ENCODE data around the gene FRMD4B.

FRMD4B gene

DNA sequence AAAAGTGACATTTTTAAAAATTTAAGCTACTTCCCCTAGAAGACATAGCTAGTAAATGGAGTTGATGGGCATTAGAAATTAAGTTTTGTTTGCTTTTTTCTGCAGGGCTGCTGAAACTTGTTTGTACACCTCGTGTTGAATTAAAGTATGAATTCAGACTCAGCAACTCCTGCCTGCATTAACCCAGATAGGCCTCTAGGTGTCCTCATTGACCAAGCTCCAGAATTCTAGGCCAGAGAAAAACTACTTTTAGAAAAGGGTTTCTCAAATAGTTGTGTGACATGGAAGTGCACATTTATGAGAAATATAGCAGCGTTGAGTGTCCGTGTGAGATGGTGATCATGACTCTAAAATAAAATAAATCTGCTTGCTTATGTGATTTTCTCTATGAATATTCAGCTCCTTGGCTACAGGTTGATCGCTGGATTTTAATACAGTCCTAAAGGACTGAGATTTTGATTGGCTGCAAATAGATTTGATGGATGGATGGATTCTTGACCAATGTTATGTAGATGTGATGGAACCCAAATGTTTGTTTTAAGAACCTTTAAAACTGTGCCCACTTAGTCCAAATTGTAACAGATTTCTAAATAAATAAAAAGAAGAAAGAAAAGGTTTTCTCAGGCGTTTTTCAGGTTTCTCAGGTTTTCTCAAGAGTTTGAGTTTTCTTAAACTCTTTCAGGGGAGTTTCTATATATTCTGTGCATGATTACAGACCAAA is 224.1 kb downstream of the FRMD4B start:
- DNase-seq, result no peak

DNA sequence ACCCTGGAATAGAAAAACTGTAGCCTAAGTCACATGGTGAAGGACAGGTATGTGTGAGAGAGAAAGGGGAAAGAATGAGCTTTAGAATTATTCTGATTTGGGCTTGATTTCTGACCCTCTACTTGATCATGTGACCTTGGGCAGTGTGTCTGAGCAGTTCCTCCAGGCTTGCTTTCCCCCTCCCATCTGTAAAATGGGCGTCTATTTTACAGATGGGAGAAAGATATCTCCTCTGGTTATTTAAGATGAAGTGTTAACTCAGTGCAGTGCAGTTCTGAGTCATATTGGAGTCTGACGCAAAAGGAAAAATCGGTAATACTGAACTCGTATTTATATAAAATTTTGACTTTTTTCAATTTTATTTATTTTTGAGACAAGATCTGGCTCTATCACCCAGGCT is 225.4 kb downstream of the FRMD4B start:
- no peak for DNase-seq

DNA sequence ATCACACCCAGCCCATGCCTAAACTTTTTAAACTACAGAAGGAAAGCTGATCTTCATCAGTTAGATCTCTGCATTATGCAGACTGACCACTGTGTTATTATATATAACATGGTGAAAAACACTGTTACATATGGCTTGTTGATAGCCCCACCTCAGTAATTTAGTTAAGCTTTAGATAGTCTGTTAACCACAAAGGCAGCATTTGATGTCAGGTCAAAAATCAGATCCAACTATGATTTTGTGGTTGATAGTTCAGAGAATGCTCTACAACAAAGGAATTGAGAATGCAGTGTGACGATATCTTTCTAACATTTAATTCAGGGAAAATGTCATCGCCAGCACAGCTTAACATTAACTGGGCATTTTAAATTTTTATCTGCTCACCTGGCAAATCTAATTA is 225.8 kb downstream of the FRMD4B start:
- no peak for DNase-seq

DNA sequence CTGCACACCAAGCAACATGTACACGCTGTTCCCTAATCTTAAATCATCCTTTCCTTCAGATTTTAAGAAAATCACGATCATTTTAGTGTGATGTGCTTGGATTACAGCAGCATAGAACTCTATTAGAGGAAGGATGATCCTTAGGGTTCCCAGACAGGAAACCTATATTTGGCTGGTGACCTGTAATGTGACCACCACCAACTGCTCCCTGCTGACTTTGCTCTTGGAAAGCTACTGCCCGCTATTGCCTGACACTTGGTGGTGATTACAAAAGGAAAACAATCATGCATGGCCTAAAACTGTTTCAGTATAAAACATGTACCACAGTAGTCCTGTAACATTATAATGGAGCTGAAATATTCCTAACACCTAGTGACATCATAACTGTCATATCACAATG is 236.3 kb downstream of the FRMD4B start:
- no peak for DNase-seq

DNA sequence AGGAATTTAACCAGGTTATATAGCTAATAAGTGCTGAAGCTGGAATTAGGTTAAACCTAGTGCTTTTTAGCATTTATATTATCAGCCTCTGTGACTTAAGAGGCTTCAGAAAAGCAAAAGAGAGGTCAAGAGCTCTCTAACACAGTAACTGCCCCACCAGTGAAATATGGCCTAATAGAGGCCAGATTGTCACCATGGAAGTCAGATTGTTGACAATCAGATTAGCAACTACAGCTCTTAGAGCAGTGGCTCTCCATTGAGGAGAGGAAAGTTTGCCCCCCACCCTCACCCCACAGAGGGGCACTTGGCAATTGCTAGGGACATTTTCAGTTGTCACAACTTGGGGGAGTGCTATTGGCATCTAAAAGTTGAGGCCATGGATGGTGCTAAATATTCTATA is 240.2 kb downstream of the FRMD4B start:
- DNase-seq, result no peak

DNA sequence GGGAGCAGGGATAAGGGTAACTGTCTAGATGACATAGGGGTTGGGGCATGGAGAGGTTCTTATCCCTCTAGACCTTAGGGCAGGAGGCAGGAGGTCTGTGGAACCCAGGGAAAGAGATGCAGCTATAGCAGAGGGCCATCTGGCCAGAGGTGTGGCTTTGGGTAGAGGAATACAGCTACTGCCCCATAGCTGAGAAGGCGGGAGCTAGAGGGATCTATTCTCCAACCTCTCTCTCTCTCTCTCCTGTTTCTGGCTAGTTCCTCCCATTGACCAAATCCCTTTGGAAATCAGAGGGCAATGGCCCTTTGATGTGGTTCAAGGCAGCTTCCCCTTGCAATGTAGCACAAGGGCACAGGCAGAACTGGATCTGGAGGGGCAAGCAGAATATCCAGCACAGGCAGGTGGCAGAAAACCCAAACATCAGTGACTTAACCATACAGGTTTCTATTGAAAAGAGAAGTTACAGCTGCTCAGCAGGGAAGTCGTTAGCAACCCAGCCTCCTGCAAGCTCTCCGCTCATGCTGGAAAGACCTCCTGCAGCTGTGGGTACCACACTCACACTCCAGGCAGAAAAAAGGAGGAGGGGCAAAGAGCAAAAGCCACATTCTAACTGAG is 241.2 kb downstream of the FRMD4B start:
- no peak for DNase-seq

DNA sequence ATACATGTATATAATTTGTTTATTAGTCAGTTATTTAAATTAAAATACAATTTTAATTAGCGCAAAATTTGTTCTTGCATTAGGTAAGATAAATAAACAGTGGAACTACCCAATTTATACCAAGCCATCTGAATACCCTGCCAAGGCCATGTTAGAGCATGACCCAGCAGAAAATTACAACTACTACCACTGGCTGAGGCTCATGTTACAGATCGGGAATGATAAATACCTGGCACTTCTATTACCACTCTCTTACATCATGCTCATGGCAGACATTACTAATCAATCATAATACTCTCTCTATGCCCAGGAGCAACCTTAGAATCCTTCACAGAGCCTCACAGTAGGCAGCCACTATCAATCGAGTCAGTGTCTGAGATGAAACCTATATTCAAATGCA is 242.3 kb downstream of the FRMD4B start:
- DNase-seq, result no peak

DNA sequence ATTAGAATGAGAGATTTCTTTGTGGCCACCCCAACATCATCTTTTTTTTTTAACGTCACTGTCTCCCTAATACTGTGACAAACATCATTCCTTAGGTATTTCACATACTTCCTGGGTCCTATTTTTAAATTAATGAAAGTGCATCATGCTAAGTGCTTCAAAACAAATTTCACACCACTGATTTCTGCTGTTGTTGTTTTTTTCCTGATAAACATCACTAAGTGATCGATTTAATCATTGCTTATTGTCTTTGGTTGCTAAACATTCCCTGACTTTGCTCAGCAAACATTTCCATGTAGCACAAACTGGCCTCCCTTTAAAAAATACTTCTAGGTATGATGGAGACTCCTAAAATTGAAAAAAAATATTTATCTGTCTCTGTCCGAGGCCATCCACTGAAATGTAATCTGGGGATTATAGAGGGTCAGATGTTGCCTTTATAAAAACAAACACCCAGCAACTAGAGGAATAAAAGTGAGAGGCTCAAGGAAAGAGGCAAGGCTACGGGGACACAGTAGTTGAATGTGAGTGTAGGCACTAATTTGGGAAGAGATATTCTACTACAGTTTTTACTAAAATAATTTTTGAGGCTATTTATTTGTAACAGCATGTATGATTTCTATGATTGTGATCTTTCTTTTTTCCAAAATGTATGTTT is 243.0 kb downstream of the FRMD4B start:
- DNase-seq, result no peak

DNA sequence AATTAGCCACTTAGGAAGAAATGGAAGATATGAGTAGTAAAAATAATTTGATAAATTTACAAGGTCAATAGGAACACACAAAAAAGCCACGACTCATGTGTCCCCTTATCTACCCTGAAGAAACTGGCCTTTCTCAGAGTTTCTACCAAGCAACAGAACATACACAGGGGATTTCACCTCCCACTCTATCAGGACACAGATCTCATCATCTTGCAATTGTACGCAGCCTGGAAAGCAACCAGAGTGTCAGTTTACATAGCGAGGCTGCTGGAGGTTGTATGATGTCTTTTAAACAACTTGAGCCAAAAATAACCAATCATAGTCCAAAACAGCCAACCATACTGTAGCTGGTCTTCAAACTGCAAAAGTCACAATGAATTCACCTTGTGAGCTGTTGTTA is 243.8 kb downstream of the FRMD4B start:
- DNase-seq, result no peak

DNA sequence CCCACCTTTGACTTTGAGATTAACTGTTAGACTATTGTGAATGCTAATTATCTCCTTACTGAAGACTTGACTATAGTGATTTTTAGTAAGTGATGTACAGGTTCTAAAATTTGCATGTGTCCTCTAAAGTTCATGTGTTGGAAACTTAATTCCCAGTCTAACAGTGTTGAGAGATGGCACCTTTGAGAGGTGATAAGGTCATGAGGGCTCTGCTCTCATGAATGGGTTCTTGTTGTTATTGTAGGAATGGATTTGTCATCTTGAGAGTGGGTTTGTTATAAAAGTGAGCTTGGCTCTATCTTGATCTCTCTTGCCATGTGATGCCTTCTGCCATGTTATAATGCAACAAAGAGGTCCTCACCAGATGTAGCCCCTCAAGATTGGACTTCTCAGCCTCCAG is 244.6 kb downstream of the FRMD4B start:
- no peak for DNase-seq

DNA sequence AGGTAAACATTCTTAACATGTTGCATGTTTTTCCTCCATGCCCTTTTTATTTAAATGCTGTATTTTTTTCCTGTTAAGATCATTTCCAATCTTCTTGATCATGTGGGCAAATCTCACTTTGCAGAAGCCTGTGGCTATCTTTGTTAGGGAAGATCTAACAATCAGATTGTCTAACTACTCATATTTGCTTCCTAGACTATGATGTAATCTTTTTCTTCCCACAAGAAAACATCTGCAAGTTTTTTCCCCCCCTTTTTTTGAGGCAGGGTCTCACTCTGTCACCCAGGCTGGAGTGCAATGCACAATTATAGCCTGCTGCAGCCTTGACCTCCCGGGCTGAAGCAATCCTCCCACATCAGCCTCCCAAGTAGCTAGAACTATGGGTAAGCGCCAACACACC is 248.5 kb downstream of the FRMD4B start:
- no peak for DNase-seq

DNA sequence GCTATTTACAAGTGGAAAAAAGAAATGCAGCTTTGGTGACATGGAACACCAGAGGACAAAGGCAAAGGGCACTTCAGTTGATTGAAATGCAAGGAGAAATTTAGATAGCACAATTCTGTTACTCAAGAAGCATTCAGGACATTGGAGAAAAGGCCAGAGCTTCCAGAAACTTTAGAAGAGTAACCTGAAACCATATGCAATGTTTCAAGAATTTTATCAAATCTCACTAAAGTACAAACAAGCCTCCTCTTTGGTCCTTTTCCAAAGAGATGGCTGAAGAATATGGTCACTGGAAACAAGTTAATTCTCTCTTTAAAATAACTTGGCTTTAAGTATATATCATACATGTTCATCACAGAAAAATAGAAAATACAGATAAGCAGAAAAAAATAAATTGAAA is 248.9 kb downstream of the FRMD4B start:
- DNase-seq, result no peak

DNA sequence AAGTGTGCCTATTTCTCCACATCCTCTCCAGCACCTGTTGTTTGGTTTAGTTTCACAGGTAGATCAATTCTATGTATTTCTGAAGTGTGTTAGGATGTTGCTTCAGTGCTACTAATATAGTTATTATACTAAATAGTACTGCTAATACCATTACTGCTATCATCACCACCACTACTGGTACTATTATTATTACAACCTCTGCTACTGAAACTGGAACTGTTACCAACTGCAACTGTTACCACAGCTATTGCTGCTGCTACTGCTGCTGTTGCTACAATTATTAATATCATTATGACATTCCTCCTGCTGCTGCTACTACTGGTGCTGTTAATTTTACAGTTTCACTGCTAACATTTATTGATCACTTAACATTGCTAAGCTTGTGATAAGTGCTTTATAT is 255.2 kb downstream of the FRMD4B start:
- no peak for DNase-seq

DNA sequence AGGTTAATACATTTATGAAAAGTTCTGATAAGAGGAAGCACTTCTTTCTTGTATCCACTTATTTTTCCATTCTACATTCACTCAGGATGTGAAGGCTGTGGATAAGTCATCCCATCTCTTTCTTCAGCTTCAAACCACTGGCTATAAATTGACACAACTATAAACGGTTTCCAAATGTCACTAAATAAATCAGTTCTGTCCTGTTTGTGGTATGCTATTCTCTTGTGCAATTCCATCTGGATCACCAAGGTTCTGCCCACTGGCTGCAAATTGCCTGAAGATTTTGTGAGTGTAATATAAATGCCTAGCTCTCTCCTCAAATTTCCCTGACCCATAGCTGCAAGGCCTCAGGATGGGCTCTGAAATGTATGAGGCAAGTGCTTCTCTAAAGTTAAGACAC is 256.4 kb downstream of the FRMD4B start:
- no peak for DNase-seq

DNA sequence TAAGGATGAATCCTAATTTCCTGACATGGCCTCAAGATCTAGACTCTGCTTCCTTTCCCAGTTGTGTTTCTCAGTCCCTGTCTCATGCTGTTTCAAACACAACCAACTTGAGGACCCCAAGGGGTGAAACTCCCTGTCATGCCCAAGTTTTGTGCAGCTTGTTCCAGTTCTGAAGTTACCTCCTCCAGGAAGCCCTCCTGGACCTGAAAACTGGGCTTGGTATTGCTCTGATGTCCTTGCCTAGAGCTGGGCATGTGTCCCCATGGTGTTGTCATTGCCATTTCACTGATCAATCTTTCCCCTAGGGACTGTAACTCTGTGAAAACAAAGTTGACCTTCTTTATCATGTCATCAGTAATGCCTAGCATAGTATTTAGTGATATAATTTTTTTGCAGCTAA is 257.4 kb downstream of the FRMD4B start:
- DNase-seq, result no peak

DNA sequence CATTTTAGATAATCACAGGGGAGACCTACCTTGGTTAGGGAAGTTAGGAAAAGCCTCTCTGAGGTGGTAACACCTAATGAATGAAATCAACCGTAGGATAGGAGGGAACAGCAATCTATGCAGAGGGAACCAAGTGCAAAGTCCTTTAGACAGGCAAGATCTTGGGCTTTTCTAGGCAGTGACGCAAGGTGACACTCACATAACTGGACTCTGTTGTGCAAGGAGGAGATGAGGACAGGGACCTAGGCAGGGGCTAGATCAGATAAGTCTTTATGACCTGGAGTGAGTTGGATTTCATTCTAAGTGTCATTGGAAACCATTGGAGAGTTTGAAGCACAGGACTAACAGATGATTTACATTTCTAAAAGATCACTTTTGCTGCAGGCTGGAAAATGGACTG is 258.9 kb downstream of the FRMD4B start:
- no peak for DNase-seq

DNA sequence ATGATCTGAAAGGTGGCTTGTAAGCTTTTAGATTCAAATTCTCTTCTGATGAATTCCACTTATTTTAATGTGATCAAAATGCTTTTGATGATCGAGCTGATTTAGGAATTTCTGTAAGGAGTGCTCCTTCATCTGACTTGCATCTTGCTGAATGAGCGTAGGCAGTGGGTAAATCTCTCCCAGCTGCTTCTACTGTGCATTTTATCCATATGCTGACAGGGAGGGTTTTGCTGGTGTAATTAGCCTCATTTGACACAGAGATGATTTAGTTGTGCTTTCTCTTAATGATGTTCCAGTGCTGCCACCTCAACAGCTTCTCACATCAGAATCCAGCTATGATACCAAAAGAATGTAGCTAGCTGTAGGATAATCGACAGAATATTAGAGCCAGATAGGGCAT is 259.7 kb downstream of the FRMD4B start:
- DNase-seq, result no peak

DNA sequence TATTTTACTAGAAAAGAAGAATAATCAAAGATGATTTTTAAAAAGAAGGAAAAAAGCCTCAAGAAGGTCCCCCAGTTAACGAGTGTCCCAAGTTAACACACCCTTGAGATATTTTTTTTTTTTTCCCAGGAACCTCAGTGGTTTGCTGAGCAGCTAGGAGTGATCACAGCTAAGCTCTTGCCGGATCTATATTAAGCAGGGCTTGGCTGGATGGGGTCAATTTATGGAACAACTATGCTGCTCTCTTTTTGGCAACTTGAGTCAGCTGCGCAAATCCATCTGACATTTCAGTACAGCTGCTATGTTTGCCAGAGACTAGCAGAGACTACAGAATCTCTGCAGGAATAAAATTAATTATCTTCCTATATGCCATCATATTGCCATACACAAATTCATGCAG is 263.5 kb downstream of the FRMD4B start, which contains the start of gene LMOD3:
TSS of gene LMOD3 (minus strand) at position 193 of the 400 bp plus-strand sequence. CDS start 209 bp downstream, outside the sequence.
- no peak for DNase-seq

DNA sequence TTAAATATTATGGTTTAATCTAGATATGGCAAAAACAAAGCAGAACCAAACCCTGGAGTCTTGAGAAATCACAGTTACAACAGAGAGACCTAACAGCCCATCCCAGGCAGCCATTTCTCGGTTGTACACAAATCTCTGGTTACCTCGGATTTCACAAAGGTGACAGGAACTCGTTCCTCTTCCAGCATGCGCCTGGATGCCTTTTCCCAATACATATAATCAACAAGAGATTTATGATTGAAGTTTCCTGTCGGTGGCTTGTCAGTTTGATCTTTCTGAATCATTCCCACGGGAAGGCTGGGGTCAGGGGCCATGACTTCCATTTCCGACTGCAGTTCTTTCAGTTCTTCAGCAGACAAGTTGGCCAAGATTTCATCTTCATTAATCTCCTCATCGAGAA is 263.9 kb downstream of the FRMD4B start:
- DNase-seq, result no peak

DNA sequence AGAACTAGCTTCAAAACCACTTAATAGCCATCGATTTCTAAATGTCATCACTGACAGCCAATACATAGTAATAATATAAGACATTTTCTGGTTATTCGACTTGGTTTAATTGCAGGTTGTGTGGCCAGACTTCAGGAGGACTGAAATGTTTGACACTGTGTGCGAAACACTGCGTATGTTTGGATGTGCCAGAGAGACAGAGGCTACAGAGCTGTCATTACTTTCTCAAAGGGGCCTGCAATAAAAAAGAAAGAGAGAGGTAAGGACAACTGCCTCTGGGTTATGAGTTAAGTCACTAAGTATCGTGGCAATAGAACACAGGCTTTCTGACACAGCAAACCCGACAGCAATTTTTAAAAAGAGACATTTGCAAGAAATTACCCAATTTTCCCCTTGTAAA is 264.4 kb downstream of the FRMD4B start:
- DNase-seq, result no peak

DNA sequence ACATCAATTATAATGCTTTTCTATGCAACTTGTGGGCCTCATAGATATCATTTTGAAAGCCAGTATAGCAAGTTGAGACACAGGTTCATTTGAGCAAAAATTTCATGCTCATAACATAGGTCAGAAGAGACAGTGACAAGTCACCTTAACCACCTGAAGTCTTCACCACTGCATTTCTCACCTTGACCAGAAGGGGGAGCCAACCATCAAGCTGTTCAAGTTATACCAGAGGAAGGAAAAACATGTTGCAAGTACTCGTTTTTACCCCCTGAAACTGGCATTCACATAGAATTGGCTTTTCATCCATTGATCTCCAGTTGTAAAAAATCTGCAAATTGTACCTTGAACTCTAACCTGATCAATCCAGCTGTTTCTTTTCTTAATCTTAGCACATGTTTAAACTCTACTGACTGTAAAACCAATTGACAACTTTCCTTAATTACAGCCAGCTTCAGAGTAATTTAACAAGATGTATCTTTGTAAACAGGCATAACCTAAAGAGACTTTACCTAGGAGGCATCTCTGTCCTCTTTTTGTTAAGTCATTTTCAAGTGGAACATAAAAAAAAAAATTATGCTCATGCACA is 264.9 kb downstream of the FRMD4B start:
- DNase-seq, result peak; percentile 73
